SU-DHL-6 (cell line): ENCODE results near the gene MMP24.

Experiments used
- H2AFZ ChIP-seq: fragments of 200-600 bp; sonication (generic); 2 replicates; pipeline ENCODE4 v1.6.1; 2014; ENCODE audit warnings: low read depth, mild to moderate bottlenecking, moderate library complexity, mixed read lengths, antibody characterized with exemption, low read length; ENCODE audit not compliant: severe bottlenecking
- H3F3A ChIP-seq: fragments of 200-600 bp; shearing (Covaris generic); 2 replicates; pipeline ENCODE4 v1.6.0; 2016; ENCODE audit warnings: antibody characterized with exemption, mild to moderate bottlenecking; ENCODE audit not compliant: insufficient read depth
- H3K27ac ChIP-seq: fragments of 200-600 bp; sonication (generic); 2 replicates; pipeline ENCODE4 v1.5.1; 2016; ENCODE audit warnings: low read depth, mild to moderate bottlenecking, low read length, moderate library complexity, mixed read lengths
- H3K27me3 ChIP-seq: fragments of 200-600 bp; sonication (generic), shearing (Covaris generic); 2 replicates; pipeline ENCODE4 v1.6.0; 2014; ENCODE audit warnings: mild to moderate bottlenecking, low read length
- H3K36me3 ChIP-seq: fragments of 200-600 bp; sonication (generic); 2 replicates; pipeline ENCODE4 v1.6.1; 2014; ENCODE audit warnings: mild to moderate bottlenecking, low read length, mixed read lengths
- H3K4me2 ChIP-seq: fragments of 300-600, 200-600 bp; shearing (Covaris generic), sonication (generic); 2 replicates; pipeline ENCODE4 v1.6.0; 2014; ENCODE audit warnings: low read length, low read depth, mild to moderate bottlenecking; ENCODE audit not compliant: poor library complexity, severe bottlenecking
- H3K4me3 ChIP-seq: fragments of 200-600 bp; sonication (generic); 2 replicates; pipeline ENCODE4 v1.5.1; 2014; ENCODE audit warnings: antibody characterized with exemption, low read length, mild to moderate bottlenecking, mixed read lengths; ENCODE audit not compliant: insufficient read depth, poor library complexity, severe bottlenecking
- H3K79me2 ChIP-seq: fragments of 200-600 bp; sonication (generic); 2 replicates; pipeline ENCODE4 v1.6.1; 2014; ENCODE audit warnings: mild to moderate bottlenecking, low read length, moderate library complexity; ENCODE audit not compliant: insufficient read depth
- H3K9ac ChIP-seq: fragments of 200-600 bp; sonication (generic); 2 replicates; pipeline ENCODE4 v1.7.0; 2014; ENCODE audit warnings: mild to moderate bottlenecking, low read length
- H3K9me2 ChIP-seq: fragments of 200-600 bp; sonication (generic); replicated peaks from 2 replicates; pipeline ENCODE4 v1.6.1; 2014; ENCODE audit warnings: low read length; ENCODE audit not compliant: insufficient read depth
- H3K9me3 ChIP-seq: fragments of 200-600 bp; sonication (generic); 2 replicates; pipeline ENCODE4 v1.6.1; 2014; ENCODE audit warnings: low read length, mixed read lengths; ENCODE audit not compliant: insufficient read depth
- H4K20me1 ChIP-seq: fragments of 200-600 bp; sonication (generic); 2 replicates; pipeline ENCODE4 v1.6.1; 2014; ENCODE audit warnings: low read depth, mild to moderate bottlenecking, antibody characterized with exemption, low read length, moderate library complexity, mixed read lengths
- CTCF ChIP-seq: fragments of 200-600 bp; sonication (generic); IDR thresholded peaks from one replicate; pipeline ENCODE4 v1.5.1; 2017; ENCODE audit warnings: antibody characterized with exemption, mild to moderate bottlenecking, low read length, moderate library complexity; ENCODE audit not compliant: insufficient read depth, poor library complexity, severe bottlenecking
- EZH2phosphoT487 ChIP-seq: fragments of 200-600 bp; sonication (generic), shearing (Covaris generic); conservative IDR thresholded peaks from 2 replicates; pipeline ENCODE4 v1.6.1; 2018; ENCODE audit warnings: mild to moderate bottlenecking, antibody characterized with exemption, low read length, moderate library complexity, mixed read lengths

MMP24 gene

GRCh38 chr20:35297155-35297554 is 70.7 kb downstream of the MMP24 start:
- H3K4me3 ChIP-seq: no peak overlapping the region
- no peaks in the 10 kb centered on the region for H3K79me2 ChIP-seq
- no peaks in the 10 kb centered on the region for H3K9me3 ChIP-seq
- H3K27me3 ChIP-seq: no peaks in the 10 kb centered on the region
- no peaks in the 10 kb centered on the region for H3F3A ChIP-seq
- H2AFZ ChIP-seq: no peak overlapping the region
- H3K27ac ChIP-seq: no peak overlapping the region
- no peaks in the 10 kb centered on the region for H4K20me1 ChIP-seq
- no peak overlapping the region for H3K4me2 ChIP-seq
- no peaks in the 10 kb centered on the region for H3K36me3 ChIP-seq
- TF ChIP-seq EZH2phosphoT487 (no peak), CTCF (no peak)
- H3K9ac ChIP-seq: no peak overlapping the region
- H3K9me2 ChIP-seq: no peaks in the 10 kb centered on the region

GRCh38 chr20:35297740-35298139 is 71.2 kb downstream of the MMP24 start:
- Histone ChIP-seq H3K27ac (no peak overlapping the region), H3K9me2 (no peaks in the 10 kb centered on the region), H3K9me3 (no peaks in the 10 kb centered on the region), H3F3A (no peaks in the 10 kb centered on the region), H3K27me3 (no peaks in the 10 kb centered on the region), H3K4me2 (no peak overlapping the region), H4K20me1 (no peaks in the 10 kb centered on the region), H3K4me3 (no peak overlapping the region), H3K79me2 (no peaks in the 10 kb centered on the region), H3K36me3 (no peaks in the 10 kb centered on the region), H2AFZ (no peak overlapping the region), H3K9ac (no peak overlapping the region)
- TF ChIP-seq CTCF (no peak), EZH2phosphoT487 (no peak)

GRCh38 chr20:35298264-35298663 is 71.8 kb downstream of the MMP24 start:
- H3K9me2 ChIP-seq: no peaks in the 10 kb centered on the region
- no peaks in the 10 kb centered on the region for H3F3A ChIP-seq
- no peak overlapping the region for H3K4me2 ChIP-seq
- H3K4me3 ChIP-seq: no peak overlapping the region
- TF ChIP-seq EZH2phosphoT487 (no peak), CTCF (no peak)
- H3K27ac ChIP-seq: no peak overlapping the region
- H3K9me3 ChIP-seq: no peaks in the 10 kb centered on the region
- no peak overlapping the region for H2AFZ ChIP-seq
- H3K36me3 ChIP-seq: no peaks in the 10 kb centered on the region
- H4K20me1 ChIP-seq: no peaks in the 10 kb centered on the region
- H3K9ac ChIP-seq: no peak overlapping the region
- H3K79me2 ChIP-seq: no peaks in the 10 kb centered on the region
- no peaks in the 10 kb centered on the region for H3K27me3 ChIP-seq

GRCh38 chr20:35299780-35300179 is 73.3 kb downstream of the MMP24 start:
- Histone ChIP-seq H3F3A (no peaks in the 10 kb centered on the region), H3K79me2 (no peaks in the 10 kb centered on the region), H3K36me3 (no peaks in the 10 kb centered on the region), H3K27ac (no peak overlapping the region), H3K9ac (no peak overlapping the region), H3K4me3 (no peak overlapping the region), H3K9me3 (no peaks in the 10 kb centered on the region), H2AFZ (no peak overlapping the region), H3K4me2 (no peak overlapping the region), H4K20me1 (no peaks in the 10 kb centered on the region), H3K9me2 (no peaks in the 10 kb centered on the region), H3K27me3 (no peaks in the 10 kb centered on the region)
- no peak for TF ChIP-seq EZH2phosphoT487
- TF ChIP-seq CTCF: no peak
